ENCODE data around the gene EDARADD. TPM values are rescaled to one million over a fixed set of nuclear protein-coding genes. Genes with fewer than 3 reads are reported as not detected.
"Not testable (repeated sequence)": the region's sequence is repeated elsewhere in the genome, so short reads cannot be mapped to it uniquely, and the experiment has no call there.

Gene EDARADD
- polyA plus RNA-seq, 12 donors, result 0.19 to 16.6 (median 0.42) TPM; not detected in 2

GRCh38 chr1:236429715-236430274 lies 35.7 kb downstream of the EDARADD start:
- no peak for DNase-seq

GRCh38 chr1:236433819-236434315 lies 39.8 kb downstream of the EDARADD start:
- DNase-seq, result no peak

GRCh38 chr1:236438614-236439013 lies 44.5 kb downstream of the EDARADD start:
- no peak for DNase-seq

GRCh38 chr1:236440373-236440772 lies 46.3 kb downstream of the EDARADD start:
- no peak for DNase-seq

- no peak for DNase-seq
Observed at GRCh38 chr1:236450779-236451178, 56.7 kb downstream of the EDARADD start.

GRCh38 chr1:236451796-236452373 lies 57.8 kb downstream of the EDARADD start:
- DNase-seq, result no peak

- DNase-seq, result no peak
Observed at GRCh38 chr1:236455243-236455642, 61.2 kb downstream of the EDARADD start.

- DNase-seq, result no peak
Observed at GRCh38 chr1:236457775-236458174, 63.7 kb downstream of the EDARADD start.

GRCh38 chr1:236458996-236459395 lies 64.9 kb downstream of the EDARADD start:
- DNase-seq, result no peak

- no peak for DNase-seq
Observed at GRCh38 chr1:236460103-236460502, 66.0 kb downstream of the EDARADD start.

- DNase-seq, result not testable (repeated sequence)
Observed at GRCh38 chr1:236464197-236464596, 70.1 kb downstream of the EDARADD start.

- DNase-seq, result no peak
Observed at GRCh38 chr1:236465231-236465958, 71.3 kb downstream of the EDARADD start.

GRCh38 chr1:236465959-236466303 lies 71.8 kb downstream of the EDARADD start:
- no peak for DNase-seq

- DNase-seq, result no peak
Observed at GRCh38 chr1:236467327-236467641, 73.2 kb downstream of the EDARADD start.

GRCh38 chr1:236468625-236469024 lies 74.5 kb downstream of the EDARADD start:
- no peak for DNase-seq

- no peak for DNase-seq
Observed at GRCh38 chr1:236469466-236469865, 75.4 kb downstream of the EDARADD start.

GRCh38 chr1:236471096-236471495 lies 77.0 kb downstream of the EDARADD start:
- DNase-seq, result no peak

- no peak for DNase-seq
Observed at GRCh38 chr1:236471653-236472052, 77.6 kb downstream of the EDARADD start.

- no peak for DNase-seq
Observed at GRCh38 chr1:236472850-236473788, 79.0 kb downstream of the EDARADD start.

- DNase-seq, result no peak
Observed at GRCh38 chr1:236476019-236476418, 81.9 kb downstream of the EDARADD start.

- DNase-seq, result no peak
Observed at GRCh38 chr1:236480758-236481436, 86.8 kb downstream of the EDARADD start.

Measured in muscle of arm (tissue), 12 donors.